Chondrocyte (in vitro differentiated cells): Measurements from ENCODE around the gene IL2RA. TPM values are rescaled to one million over a fixed set of nuclear protein-coding genes. Genes with fewer than 3 reads are reported as not detected.

Source experiments
- DNase-seq: peaks from one replicate; pipeline ENCODE4 v3.0.0; 2021; ENCODE audit warnings: mixed read lengths, low spot score
- H3K27ac Mint-ChIP-seq: one replicate; pipeline ENCODE4 v1.8.0; 2021; ENCODE audit warnings: mild to moderate bottlenecking, moderate library complexity, mixed read lengths; ENCODE audit not compliant: unreplicated experiment
- H3K27me3 Mint-ChIP-seq: 2 replicates; pipeline ENCODE4 v1.8.0; 2021; ENCODE audit warnings: low read depth, mixed read lengths
- H3K36me3 Mint-ChIP-seq: 2 replicates; pipeline ENCODE4 v1.8.0; 2021; ENCODE audit warnings: low read depth, mixed read lengths
- H3K4me1 Mint-ChIP-seq: 2 replicates; pipeline ENCODE4 v1.8.0; 2021; ENCODE audit warnings: low read depth, mild to moderate bottlenecking, mixed read lengths
- H3K4me3 Mint-ChIP-seq: one replicate; pipeline ENCODE4 v1.8.0; 2021; ENCODE audit warnings: mild to moderate bottlenecking, moderate library complexity, mixed read lengths; ENCODE audit not compliant: unreplicated experiment
- H3K9me3 Mint-ChIP-seq: 2 replicates; pipeline ENCODE4 v1.8.0; 2021; ENCODE audit warnings: low read depth, mixed read lengths
- total RNA-seq: library from RNA; stranded (reverse); gene quantifications from 3 replicates; pipeline ENCODE4 v1.2.1, GENCODE V29; 2021
- TF ChIP-seq, protein P1 (sequence below): fragments of 200-600 bp; sonication (generic); IDR thresholded peaks from 2 replicates; pipeline ENCODE4 v1.5.0; 2021; ENCODE audit warnings: antibody characterized with exemption, mild to moderate bottlenecking, moderate library complexity

Gene IL2RA
- total RNA-seq, 1 donor from 2014 or later = not detected

DNA sequence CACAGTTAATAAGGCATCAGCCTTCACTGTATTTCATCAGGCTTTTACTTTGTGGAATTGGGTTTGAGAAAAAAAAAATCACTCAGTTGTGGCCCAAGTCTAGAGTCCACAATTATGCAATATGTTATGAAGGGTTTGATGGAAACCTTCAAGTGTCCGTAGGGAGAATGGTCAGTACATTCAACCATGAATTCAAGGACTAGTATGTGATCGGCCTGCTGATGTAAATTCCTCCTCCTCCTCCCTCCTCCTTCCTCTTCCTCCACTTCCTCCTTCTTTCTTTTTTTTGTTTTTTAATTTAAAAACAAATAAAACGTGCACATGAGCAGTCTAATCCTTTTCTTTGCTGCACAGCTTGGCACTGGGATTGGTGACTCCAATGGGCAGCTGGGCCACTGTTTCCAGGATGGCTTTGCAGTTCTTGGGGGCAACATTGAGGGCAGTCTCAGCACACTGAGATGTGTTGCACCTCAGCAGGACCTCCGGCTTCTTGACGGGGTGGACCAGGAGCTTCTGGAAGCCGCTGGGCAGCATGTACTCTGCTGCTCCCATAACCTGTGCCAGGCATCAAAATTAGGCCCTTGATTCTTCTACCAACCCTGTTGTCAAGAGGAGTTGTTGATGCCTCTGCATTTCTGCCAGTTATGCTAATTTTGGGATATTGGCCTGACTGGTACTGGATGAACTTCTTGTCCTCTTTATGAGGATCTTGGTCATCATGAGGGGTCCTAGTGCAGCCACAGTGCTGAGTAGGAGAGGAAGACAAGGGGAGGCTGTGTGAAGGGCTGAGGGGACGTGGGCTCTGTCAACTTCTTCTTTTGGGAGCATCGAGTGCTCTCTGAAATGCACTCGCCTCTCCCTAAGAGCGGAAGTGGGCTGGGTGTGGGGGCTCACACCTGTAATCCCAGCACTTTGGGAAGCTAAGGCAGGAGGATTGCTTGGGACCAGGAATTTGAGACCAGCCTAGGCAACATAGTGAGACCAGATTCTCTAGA, 9.3 kb upstream of the IL2RA start:
- no peak overlapping the region for H3K27ac Mint-ChIP-seq
- no peak for DNase-seq
- H3K27me3 Mint-ChIP-seq = peaks cover 54% of the 10 kb centered on the region
- H3K4me3 Mint-ChIP-seq = no peak overlapping the region
- H3K9me3 Mint-ChIP-seq = no peaks in the 10 kb centered on the region
- H3K36me3 Mint-ChIP-seq = no peaks in the 10 kb centered on the region
- no peaks in the 10 kb centered on the region for H3K4me1 Mint-ChIP-seq
- TF ChIP-seq, protein P1, sequence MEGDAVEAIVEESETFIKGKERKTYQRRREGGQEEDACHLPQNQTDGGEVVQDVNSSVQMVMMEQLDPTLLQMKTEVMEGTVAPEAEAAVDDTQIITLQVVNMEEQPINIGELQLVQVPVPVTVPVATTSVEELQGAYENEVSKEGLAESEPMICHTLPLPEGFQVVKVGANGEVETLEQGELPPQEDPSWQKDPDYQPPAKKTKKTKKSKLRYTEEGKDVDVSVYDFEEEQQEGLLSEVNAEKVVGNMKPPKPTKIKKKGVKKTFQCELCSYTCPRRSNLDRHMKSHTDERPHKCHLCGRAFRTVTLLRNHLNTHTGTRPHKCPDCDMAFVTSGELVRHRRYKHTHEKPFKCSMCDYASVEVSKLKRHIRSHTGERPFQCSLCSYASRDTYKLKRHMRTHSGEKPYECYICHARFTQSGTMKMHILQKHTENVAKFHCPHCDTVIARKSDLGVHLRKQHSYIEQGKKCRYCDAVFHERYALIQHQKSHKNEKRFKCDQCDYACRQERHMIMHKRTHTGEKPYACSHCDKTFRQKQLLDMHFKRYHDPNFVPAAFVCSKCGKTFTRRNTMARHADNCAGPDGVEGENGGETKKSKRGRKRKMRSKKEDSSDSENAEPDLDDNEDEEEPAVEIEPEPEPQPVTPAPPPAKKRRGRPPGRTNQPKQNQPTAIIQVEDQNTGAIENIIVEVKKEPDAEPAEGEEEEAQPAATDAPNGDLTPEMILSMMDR = no peak

DNA sequence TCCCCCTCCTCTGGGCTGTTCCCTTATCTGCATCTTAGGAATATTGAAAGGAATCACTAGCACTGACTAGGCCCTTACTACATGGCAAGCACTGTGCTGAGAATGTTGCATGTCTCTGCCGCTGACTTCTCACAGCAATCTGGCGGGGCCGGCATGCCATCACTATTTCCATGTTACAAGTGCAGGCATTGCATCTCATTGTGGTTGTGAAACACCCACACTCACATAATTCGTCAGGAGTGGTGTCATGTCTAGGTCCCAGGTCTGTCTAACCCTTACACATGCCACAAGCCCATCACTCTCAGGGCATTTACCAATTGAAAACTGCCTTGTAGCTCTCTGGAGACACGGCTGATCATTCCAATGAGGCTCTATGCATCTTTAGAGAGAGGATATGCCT, 8.5 kb upstream of the IL2RA start:
- Mint-ChIP-seq H3K27ac (no peak overlapping the region), H3K4me1 (no peaks in the 10 kb centered on the region), H3K27me3 (peaks cover 52% of the 10 kb centered on the region), H3K9me3 (no peaks in the 10 kb centered on the region), H3K4me3 (no peak overlapping the region), H3K36me3 (no peaks in the 10 kb centered on the region)
- DNase-seq = no peak
- TF ChIP-seq, protein P1 = no peak

DNA sequence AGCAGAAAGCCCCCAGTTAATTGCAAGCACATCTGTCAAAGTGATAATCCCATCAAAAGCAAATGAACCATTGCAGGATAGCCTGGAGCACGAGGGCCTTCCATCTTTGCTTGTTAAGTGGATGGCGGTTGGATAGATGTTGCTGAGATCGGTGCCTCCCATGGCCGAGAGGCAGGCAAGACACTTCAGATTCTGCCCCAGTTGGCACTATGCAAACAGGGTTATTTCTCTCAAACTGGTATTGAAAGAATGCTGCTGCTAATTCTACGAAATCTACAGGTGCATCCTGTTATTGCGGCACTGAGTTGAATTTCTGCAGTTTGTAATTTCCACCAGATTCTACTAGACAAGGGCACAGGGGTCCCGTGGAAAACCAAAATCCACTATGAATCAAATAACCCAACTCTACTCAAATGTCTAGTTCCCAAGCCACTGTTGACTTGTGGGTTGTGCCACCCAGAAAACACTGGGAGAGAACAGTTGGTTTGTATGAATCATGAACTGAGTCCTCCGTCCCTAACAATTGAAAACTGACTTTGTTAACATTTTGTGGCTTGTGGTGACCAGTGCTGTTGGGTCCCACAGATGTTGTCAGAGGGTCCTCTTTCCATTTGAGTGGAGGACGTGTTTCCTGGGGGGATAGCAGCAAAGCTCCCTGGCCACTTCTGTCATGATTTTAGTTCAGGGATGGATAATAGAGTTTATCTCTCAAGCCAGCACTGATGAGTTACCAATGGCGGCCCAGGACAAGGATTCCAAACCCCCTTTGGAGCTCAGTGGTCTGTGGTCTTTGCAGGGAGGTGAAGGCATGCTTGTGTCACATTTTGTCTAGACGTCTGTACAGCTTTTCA, 7.1 kb upstream of the IL2RA start:
- Mint-ChIP-seq H3K9me3 (no peaks in the 10 kb centered on the region), H3K4me3 (no peak overlapping the region), H3K36me3 (no peaks in the 10 kb centered on the region), H3K4me1 (no peaks in the 10 kb centered on the region), H3K27me3 (peaks cover 43% of the 10 kb centered on the region), H3K27ac (no peak overlapping the region)
- TF ChIP-seq, protein P1 = no peak
- no peak for DNase-seq

DNA sequence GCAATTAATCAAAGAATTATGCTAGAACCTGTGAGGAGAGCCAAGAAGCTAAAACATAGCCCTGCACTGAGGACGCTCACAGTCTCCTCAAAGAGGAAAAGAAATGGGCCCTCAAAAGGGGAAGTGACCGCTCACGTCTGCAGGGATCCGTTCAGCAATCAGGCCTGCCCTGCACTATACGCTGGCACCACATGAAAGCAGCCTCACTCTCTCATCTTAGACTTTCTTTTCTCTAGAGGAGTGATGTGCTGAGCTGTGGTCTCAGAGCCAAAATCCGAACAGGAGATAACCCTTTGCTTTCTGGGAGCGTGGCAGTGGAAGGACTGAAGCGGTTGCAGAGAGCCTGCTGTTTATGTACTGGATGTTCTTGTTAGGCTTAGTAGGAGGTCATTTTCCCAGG, 6.3 kb upstream of the IL2RA start:
- Mint-ChIP-seq H3K36me3 (no peaks in the 10 kb centered on the region), H3K4me1 (no peaks in the 10 kb centered on the region), H3K9me3 (no peaks in the 10 kb centered on the region), H3K4me3 (no peak overlapping the region), H3K27ac (no peak overlapping the region), H3K27me3 (peaks cover 39% of the 10 kb centered on the region)
- DNase-seq = no peak
- TF ChIP-seq, protein P1 = no peak

DNA sequence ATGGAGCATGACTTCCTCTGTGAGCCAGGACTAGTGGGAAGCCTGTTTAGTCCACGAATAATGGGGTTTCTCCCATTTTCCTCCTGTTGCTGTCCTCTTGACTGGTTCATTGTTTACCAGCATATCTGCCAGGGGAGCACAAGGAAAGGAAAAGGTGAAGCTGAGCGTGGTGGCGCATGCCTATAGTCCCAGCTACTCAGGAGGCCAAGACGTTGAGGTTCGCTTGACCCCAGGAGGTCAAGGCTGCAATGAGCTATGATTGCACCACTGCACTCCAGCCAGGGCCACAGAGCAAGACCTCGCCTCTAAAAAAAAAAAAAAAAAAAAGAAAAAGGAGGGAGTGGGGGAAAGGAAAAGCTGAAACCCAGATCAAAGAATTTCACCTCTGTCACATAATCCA, 5.8 kb upstream of the IL2RA start:
- Mint-ChIP-seq H3K4me1 (no peaks in the 10 kb centered on the region), H3K36me3 (no peaks in the 10 kb centered on the region), H3K27me3 (peaks cover 38% of the 10 kb centered on the region), H3K27ac (no peak overlapping the region), H3K4me3 (no peak overlapping the region), H3K9me3 (no peaks in the 10 kb centered on the region)
- TF ChIP-seq, protein P1 = no peak
- DNase-seq = no peak
